KMS-11 (cell line): Measurements from ENCODE around the gene SORCS2.

Experiments used
- H2AFZ ChIP-seq: fragments of 200-600 bp; sonication (generic); 2 replicates; pipeline ENCODE4 v1.6.1; 2016; ENCODE audit warnings: antibody characterized with exemption, mixed run types, low read depth
- H3K27ac ChIP-seq: fragments of 200-600 bp; sonication (generic); 2 replicates; pipeline ENCODE4 v1.6.1; 2016; ENCODE audit warnings: mild to moderate bottlenecking, mixed run types
- H3K27me3 ChIP-seq: fragments of 200-600 bp; sonication (generic); 2 replicates; pipeline ENCODE4 v1.6.1; 2017; ENCODE audit warnings: mild to moderate bottlenecking, low read depth, mixed run types, moderate library complexity; ENCODE audit not compliant: insufficient read depth
- H3K36me3 ChIP-seq: fragments of 200-600 bp; sonication (generic); 2 replicates; pipeline ENCODE4 v1.6.1; 2017; ENCODE audit warnings: mild to moderate bottlenecking, mixed run types; ENCODE audit not compliant: insufficient read depth
- H3K4me1 ChIP-seq: fragments of 200-600 bp; sonication (generic); 2 replicates; pipeline ENCODE4 v1.6.1; 2016; ENCODE audit warnings: mild to moderate bottlenecking, low read depth, mixed run types; ENCODE audit not compliant: poor library complexity, severe bottlenecking
- H3K4me2 ChIP-seq: fragments of 200-600 bp; sonication (generic); 2 replicates; pipeline ENCODE4 v1.7.0; 2016; ENCODE audit warnings: mild to moderate bottlenecking, mixed run types
- H3K4me3 ChIP-seq: fragments of 200-600 bp; sonication (generic); IDR thresholded peaks from 2 replicates; pipeline ENCODE4 v1.6.1; 2017; ENCODE audit warnings: low read depth, low read length, mixed read lengths; ENCODE audit not compliant: insufficient read depth
- H3K79me2 ChIP-seq: fragments of 200-600 bp; sonication (generic); 2 replicates; pipeline ENCODE4 v1.6.1; 2016; ENCODE audit warnings: low read depth, mixed run types; ENCODE audit not compliant: insufficient read depth
- H3K9ac ChIP-seq: fragments of 200-600 bp; sonication (generic); 2 replicates; pipeline ENCODE4 v1.6.1; 2016; ENCODE audit warnings: mild to moderate bottlenecking, mixed run types
- H4K20me1 ChIP-seq: fragments of 200-600 bp; sonication (generic); 2 replicates; pipeline ENCODE4 v1.6.1; 2016; ENCODE audit warnings: mild to moderate bottlenecking, mixed run types; ENCODE audit not compliant: insufficient read depth
- TF ChIP-seq, protein P1 (sequence below): fragments of 200-600 bp; sonication (generic); conservative IDR thresholded peaks from 2 replicates; pipeline ENCODE4 v1.6.1; 2017; ENCODE audit warnings: low read depth, mild to moderate bottlenecking, antibody characterized with exemption, low read length, moderate library complexity, mixed read lengths

SORCS2 gene

GRCh38 chr4:7473081-7473480 is 280.7 kb downstream of the SORCS2 start:
- H2AFZ ChIP-seq = no peak overlapping the region
- TF ChIP-seq, protein P1, sequence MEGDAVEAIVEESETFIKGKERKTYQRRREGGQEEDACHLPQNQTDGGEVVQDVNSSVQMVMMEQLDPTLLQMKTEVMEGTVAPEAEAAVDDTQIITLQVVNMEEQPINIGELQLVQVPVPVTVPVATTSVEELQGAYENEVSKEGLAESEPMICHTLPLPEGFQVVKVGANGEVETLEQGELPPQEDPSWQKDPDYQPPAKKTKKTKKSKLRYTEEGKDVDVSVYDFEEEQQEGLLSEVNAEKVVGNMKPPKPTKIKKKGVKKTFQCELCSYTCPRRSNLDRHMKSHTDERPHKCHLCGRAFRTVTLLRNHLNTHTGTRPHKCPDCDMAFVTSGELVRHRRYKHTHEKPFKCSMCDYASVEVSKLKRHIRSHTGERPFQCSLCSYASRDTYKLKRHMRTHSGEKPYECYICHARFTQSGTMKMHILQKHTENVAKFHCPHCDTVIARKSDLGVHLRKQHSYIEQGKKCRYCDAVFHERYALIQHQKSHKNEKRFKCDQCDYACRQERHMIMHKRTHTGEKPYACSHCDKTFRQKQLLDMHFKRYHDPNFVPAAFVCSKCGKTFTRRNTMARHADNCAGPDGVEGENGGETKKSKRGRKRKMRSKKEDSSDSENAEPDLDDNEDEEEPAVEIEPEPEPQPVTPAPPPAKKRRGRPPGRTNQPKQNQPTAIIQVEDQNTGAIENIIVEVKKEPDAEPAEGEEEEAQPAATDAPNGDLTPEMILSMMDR = no peak
- no peak overlapping the region for H3K27ac ChIP-seq
- H3K9ac ChIP-seq = no peak overlapping the region
- H3K4me2 ChIP-seq = no peak overlapping the region
- no peak overlapping the region for H3K4me3 ChIP-seq
- H3K27me3 ChIP-seq = no peaks in the 10 kb centered on the region; the same call in 1 of the 2 replicates
- H4K20me1 ChIP-seq = no peaks in the 10 kb centered on the region
- no peaks in the 10 kb centered on the region for H3K36me3 ChIP-seq
- no peaks in the 10 kb centered on the region for H3K4me1 ChIP-seq
- H3K79me2 ChIP-seq = no peaks in the 10 kb centered on the region

DNA sequence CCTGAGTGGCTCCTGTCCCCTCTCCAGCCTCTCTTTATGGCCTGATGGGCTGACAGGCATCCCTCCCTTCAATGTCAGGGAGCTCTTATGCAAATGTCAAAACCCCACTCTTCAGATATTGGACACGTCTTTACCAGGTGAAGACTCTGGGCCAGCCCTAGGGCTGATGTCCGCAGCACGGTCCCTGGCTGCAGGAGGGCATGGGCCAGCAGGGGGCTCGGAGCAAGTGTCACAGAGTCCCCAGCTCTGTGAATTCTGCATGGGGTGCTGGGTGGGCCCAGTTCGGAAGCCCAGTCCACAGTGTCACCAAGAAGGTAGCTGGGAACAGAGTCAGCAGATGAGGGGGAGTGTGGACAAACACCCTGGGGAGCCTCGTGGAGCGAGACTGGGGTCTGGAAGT is 282.0 kb downstream of the SORCS2 start:
- Histone ChIP-seq H3K9ac (no peak overlapping the region), H3K36me3 (no peaks in the 10 kb centered on the region), H2AFZ (no peak overlapping the region), H3K27me3 (no peaks in the 10 kb centered on the region), H3K79me2 (no peaks in the 10 kb centered on the region), H3K4me2 (no peak overlapping the region), H4K20me1 (no peaks in the 10 kb centered on the region), H3K4me3 (no peak overlapping the region), H3K27ac (no peak overlapping the region), H3K4me1 (no peaks in the 10 kb centered on the region)
- TF ChIP-seq, protein P1 = no peak

GRCh38 chr4:7475207-7475606 is 282.9 kb downstream of the SORCS2 start:
- Histone ChIP-seq H3K4me2 (no peak overlapping the region), H3K4me1 (no peaks in the 10 kb centered on the region), H3K9ac (no peak overlapping the region), H3K27ac (no peak overlapping the region), H2AFZ (no peak overlapping the region), H3K4me3 (no peak overlapping the region), H3K36me3 (no peaks in the 10 kb centered on the region), H4K20me1 (no peaks in the 10 kb centered on the region), H3K27me3 (no peaks in the 10 kb centered on the region), H3K79me2 (no peaks in the 10 kb centered on the region)
- TF ChIP-seq, protein P1 = no peak

DNA sequence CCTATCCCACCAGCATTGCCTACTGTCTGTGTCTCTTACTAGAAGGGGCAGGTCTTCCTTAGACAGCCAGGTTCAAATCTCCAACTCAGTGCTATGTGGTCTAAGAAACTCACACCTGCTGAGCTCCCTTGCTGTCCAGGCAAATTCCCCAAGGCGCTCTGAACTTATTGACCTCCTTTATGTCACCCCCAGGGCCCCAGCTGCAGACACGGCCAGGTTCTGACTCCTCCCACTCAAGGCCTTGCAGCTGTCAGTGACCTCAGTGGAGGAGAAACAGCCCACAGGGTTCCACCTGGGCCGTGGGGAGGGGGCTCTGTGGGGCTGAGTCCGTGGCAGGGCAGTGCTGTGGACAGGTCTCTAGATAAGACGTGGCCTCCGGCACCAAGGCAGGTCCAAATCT is 284.5 kb downstream of the SORCS2 start:
- H3K4me3 ChIP-seq = no peak overlapping the region
- no peak overlapping the region for H3K9ac ChIP-seq
- no peak overlapping the region for H2AFZ ChIP-seq
- H3K36me3 ChIP-seq = no peaks in the 10 kb centered on the region
- no peak overlapping the region for H3K27ac ChIP-seq
- no peaks in the 10 kb centered on the region for H4K20me1 ChIP-seq
- H3K4me1 ChIP-seq = no peaks in the 10 kb centered on the region
- TF ChIP-seq, protein P1 = no peak
- no peaks in the 10 kb centered on the region for H3K27me3 ChIP-seq
- H3K79me2 ChIP-seq = no peaks in the 10 kb centered on the region
- H3K4me2 ChIP-seq = no peak overlapping the region
